Endothelial cell of umbilical vein (primary cell): Measurements from ENCODE around the gene CKS1B. TPM values are rescaled to one million over a fixed set of nuclear protein-coding genes. Genes with fewer than 3 reads are reported as not detected.
A peak's percentile ranks its signal among the peaks of the same experiment; 100 is the strongest.

Experiments used
- BruUV-seq: library from RNA; stranded (reverse); fragments of 400-500 nt; replicated peaks from 2 replicates; lab custom pipeline; 2021; lab: Mats Ljungman, UMichigan
- CTCF ChIA-PET: fragments of 300-600, 350-600 bp; sonication (Branson Sonifier 250); formaldehyde crosslinking; loops from one replicate; lab custom pipeline; 2021; ENCODE audit warnings: antibody characterized with exemption, inconsistent platforms; lab: Charles Lee
- POLR2A ChIA-PET: fragments of 300-600, 350-600 bp; sonication (Branson Sonifier 250); formaldehyde crosslinking; loops from one replicate; lab custom pipeline; 2021; ENCODE audit warnings: antibody characterized with exemption, inconsistent platforms; lab: Charles Lee
- DNase-seq: peaks from one replicate; pipeline ENCODE4 v3.0.0-alpha.2; 2011; ENCODE audit warnings: low read depth, low spot score
- FAIRE-seq: peaks from 2 replicates; lab custom pipeline; 2011; peaks lifted over from hg19 to GRCh38; lab: Jason Lieb, UNC
- H2AFZ ChIP-seq: 2 replicates; pipeline ENCODE4 v1.6.0; 2012; ENCODE audit warnings: low read depth, low read length, control low read depth, inconsistent platforms
- H3K27ac ChIP-seq: 2 replicates; pipeline ENCODE4 v1.5.1; 2011; ENCODE audit warnings: low read depth, mild to moderate bottlenecking, control low read depth, low read length, moderate library complexity; ENCODE audit not compliant: insufficient read depth
- H3K27me3 ChIP-seq, 2 experiments: 2 replicates each; pipeline versions ENCODE4 v1.6.0 to v1.6.1; 2011; ENCODE audit warnings: low read length in 2 of 2, mixed read lengths in 1 of 2; ENCODE audit not compliant: control insufficient read depth in 2 of 2, insufficient read depth in 2 of 2
- H3K36me3 ChIP-seq, 2 experiments: 2 replicates in 1 of 2; 3 replicates in 1 of 2; pipeline ENCODE4 v1.5.1; 2011; ENCODE audit warnings: low read length in 2 of 2, mild to moderate bottlenecking in 1 of 2, moderate library complexity in 1 of 2; ENCODE audit not compliant: control insufficient read depth in 2 of 2, insufficient read depth in 2 of 2; ENCODE audit errors: extremely low read depth in 1 of 2
- H3K4me1 ChIP-seq: 3 replicates; pipeline ENCODE4 v1.5.1; 2011; ENCODE audit warnings: mild to moderate bottlenecking, low read length; ENCODE audit not compliant: control insufficient read depth, insufficient read depth; ENCODE audit errors: extremely low read depth
- H3K4me2 ChIP-seq: 2 replicates; pipeline ENCODE4 v1.6.1; 2011; ENCODE audit warnings: low read length, control low read depth, mixed read lengths; ENCODE audit not compliant: insufficient read depth
- H3K4me3 ChIP-seq, 3 experiments: fragments of 200-600 bp in 1 of 3; sonication (generic), shearing (Covaris generic) in 1 of 3; replicated peaks in 1 of 3; 2 replicates each; pipeline ENCODE4 v1.5.1; 2011 to 2016; ENCODE audit warnings: control low read depth in 3 of 3, low read length in 3 of 3, mild to moderate bottlenecking in 2 of 3, inconsistent platforms in 1 of 3, low read depth in 1 of 3, moderate library complexity in 1 of 3; ENCODE audit not compliant: insufficient read depth in 1 of 3
- H3K79me2 ChIP-seq: 2 replicates; pipeline ENCODE4 v1.6.0; 2012; ENCODE audit warnings: low read length, inconsistent platforms; ENCODE audit not compliant: control insufficient read depth, insufficient read depth
- H3K9ac ChIP-seq: replicated peaks from 2 replicates; pipeline ENCODE3; 2011; ENCODE audit warnings: low read length, control low read depth; ENCODE audit not compliant: insufficient read depth; ENCODE audit errors: extremely low read depth
- H3K9me1 ChIP-seq: replicated peaks from 3 replicates; pipeline ENCODE4 v1.6.0; 2011; ENCODE audit warnings: mild to moderate bottlenecking, low read length; ENCODE audit not compliant: control insufficient read depth, insufficient read depth; ENCODE audit errors: extremely low read depth
- H3K9me3 ChIP-seq: replicated peaks from 2 replicates; pipeline ENCODE4 v1.5.1; 2012; ENCODE audit warnings: low read length, inconsistent platforms; ENCODE audit not compliant: control insufficient read depth, insufficient read depth
- H4K20me1 ChIP-seq: replicated peaks from 2 replicates; pipeline ENCODE3; 2011; ENCODE audit warnings: mild to moderate bottlenecking, low read length; ENCODE audit not compliant: control insufficient read depth, insufficient read depth; ENCODE audit errors: extremely low read depth
- FOS ChIP-seq: IDR thresholded peaks from 2 replicates; pipeline ENCODE4 v1.6.1; 2011; ENCODE audit warnings: mild to moderate bottlenecking, low read length, moderate library complexity, borderline replicate concordance; ENCODE audit not compliant: insufficient read depth
- GATA2 ChIP-seq: IDR thresholded peaks from 2 replicates; pipeline ENCODE4 v1.7.0; 2011; ENCODE audit warnings: low read depth, mild to moderate bottlenecking, moderate library complexity, mixed read lengths, low read length; ENCODE audit not compliant: insufficient read length, insufficient read depth
- MYC ChIP-seq: IDR thresholded peaks from one replicate; pipeline ENCODE4 v1.6.1; 2011; ENCODE audit warnings: mild to moderate bottlenecking, low read depth, low read length
- POLR2A ChIP-seq: IDR thresholded peaks from 2 replicates; pipeline ENCODE4 v1.6.1; 2012; ENCODE audit warnings: low read depth, mild to moderate bottlenecking, control low read depth, low read length
- POLR2AphosphoS5 ChIP-seq: IDR thresholded peaks from 2 replicates; pipeline ENCODE4 v1.6.1; 2012; ENCODE audit warnings: low read depth, mild to moderate bottlenecking, control low read depth, low read length, moderate library complexity; ENCODE audit not compliant: insufficient read depth
- dilution Hi-C: fragments of 300-500 bp; cut with MboI; formaldehyde crosslinking; loops from one replicate; pipeline ENCODE4 v1.15.0; 2019; ENCODE audit warnings: low sequenced_read_pairs; ENCODE audit not compliant: extremely low pct_ligation_motif_present
- intact Hi-C: fragments of 100-400 bp; cut with micrococcal nuclease; formaldehyde crosslinking; loops from one replicate; pipeline ENCODE4 v1.10.0; 2022
- polyA plus RNA-seq, 4 experiments: library from polyadenylated mRNA; depleted of rRNA in 3 of 4; stranded (reverse) in 3 of 4; unstranded in 1 of 4; fragments of >200 nt; gene quantifications; 2 replicates each; pipeline versions ENCODE4 v1.2.1 to v1.2.3, GENCODE V29; 2011 to 2012; ENCODE audit warnings: missing spikeins in 1 of 4
- total RNA-seq: library from RNA; stranded (reverse); gene quantifications from 2 replicates; pipeline ENCODE4 v1.2.3, GENCODE V29; 2021
- TF ChIP-seq, protein P1 (sequence below), 2 donors: IDR thresholded peaks; 1 replicate in 1 of 2; 2 replicates in 1 of 2; pipeline ENCODE4 v1.5.1; 2011; ENCODE audit warnings: low read length in 2 of 2, mild to moderate bottlenecking in 2 of 2, moderate library complexity in 2 of 2, control low read depth in 1 of 2, inconsistent platforms in 1 of 2, low read depth in 1 of 2; ENCODE audit not compliant: insufficient read depth in 1 of 2; ENCODE audit errors: extremely low read depth in 1 of 2

The CKS1B gene
- total and polyA plus RNA-seq, 2 donors (not counting 3 experiments of a cell fraction or from before 2014, with no cell fraction given): 126 to 280 TPM

DNA sequence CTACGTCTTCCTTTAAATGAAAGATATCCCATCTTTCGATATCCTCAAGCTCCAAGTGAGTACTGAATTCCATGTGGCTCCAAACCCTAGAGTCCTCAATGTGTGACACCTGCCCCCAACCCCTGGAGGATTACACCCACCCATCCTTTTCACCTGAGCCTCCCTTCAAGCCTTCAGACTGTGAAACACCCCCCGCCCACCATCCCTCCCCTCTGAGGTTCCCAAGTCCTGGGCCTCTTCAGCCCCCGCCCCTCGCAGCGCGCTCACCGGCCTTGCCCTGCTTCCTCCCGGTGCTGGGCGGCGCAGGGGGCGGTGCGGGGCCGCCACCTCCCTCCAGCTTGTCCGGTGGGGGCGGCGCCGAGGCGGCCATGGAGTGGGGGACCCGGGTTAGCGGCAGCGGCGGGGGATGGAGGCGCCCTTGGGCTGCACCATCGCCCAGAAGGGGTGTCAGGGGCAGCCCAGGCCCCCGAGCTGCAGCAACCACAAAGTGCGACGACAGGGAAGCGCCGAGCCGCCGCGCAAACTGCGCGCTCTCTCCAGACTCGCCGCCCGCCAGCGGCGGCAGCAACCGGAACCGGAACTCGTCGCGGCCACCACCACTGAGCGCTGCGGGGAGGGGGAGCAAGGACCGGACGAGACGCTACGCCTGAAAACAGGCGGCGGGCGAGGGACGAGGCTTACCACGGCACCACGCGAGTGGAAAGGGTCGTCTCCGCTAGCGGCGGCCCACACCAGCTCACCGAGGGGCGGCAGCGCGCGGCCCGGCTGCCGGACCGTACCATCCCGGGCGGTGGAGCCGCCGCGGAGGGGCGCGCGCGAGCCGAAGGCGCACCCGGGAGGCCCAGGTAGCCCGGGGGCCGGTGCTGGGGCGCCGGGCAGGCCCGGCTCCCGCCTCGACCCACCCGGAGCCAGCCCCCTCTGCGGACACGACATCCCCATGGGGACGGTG, 13.0 kb upstream of the CKS1B start, which contains the start of gene PYGO2:
PYGO2 (minus strand) TSS at position 576 of the 949 bp plus-strand sequence; CDS start at position 370, 206 bp downstream.
- POLR2A ChIA-PET: interaction anchor here (0.6 to 2.6 kb wide), 4 partner anchors 9 to 163 kb away, joined by 3 to 24 read pairs (median 6); partner anchors contain the start of gene SHC1
- dilution Hi-C loops: no loop called here

More for the DNA sequence above, 13.0 kb upstream of the CKS1B start, which contains the start of gene PYGO2:
- Histone ChIP-seq H3K9me1 (no peaks in the 10 kb centered on the region), H3K4me2 (peak within 1 kb of the TSS; percentile 86), H3K4me1 (peaks cover 27% of the 10 kb centered on the region), H2AFZ (peak within 1 kb of the TSS; percentile 76), H3K36me3 (peaks cover 17 to 40% of the 10 kb centered on the region in 2 experiments), H4K20me1 (no peaks in the 10 kb centered on the region), H3K79me2 (peaks cover 26% of the 10 kb centered on the region), H3K9me3 (no peaks in the 10 kb centered on the region), H3K27ac (peak within 1 kb of the TSS; percentile 82), H3K9ac (peak within 1 kb of the TSS; percentile 83), H3K4me3 (peak within 1 kb of the TSS; percentile 71 to 78 (median 74)), H3K27me3 (no peaks in the 10 kb centered on the region)
- CTCF ChIA-PET: interaction anchor here (0.6 to 4.0 kb wide), 21 partner anchors 9 to 124 kb away, joined by 3 to 48 read pairs (median 4); partner anchors contain the start of genes ADAM15, FLAD1, LENEP and PMVK
- intact Hi-C loops: loop anchor here (1.0 to 2.0 kb wide), 6 partner anchors 9 to 89 kb away; partner anchors contain the start of genes ADAM15, CKS1B, FLAD1 and SHC1
- DNase-seq: peak; percentile 81
- FAIRE-seq: peak; percentile 87
- TF ChIP-seq GATA2 (no peak), POLR2AphosphoS5 (peak; percentile 99), POLR2A (peak; percentile 84), MYC (no peak), FOS (no peak)
- TF ChIP-seq, protein P1, sequence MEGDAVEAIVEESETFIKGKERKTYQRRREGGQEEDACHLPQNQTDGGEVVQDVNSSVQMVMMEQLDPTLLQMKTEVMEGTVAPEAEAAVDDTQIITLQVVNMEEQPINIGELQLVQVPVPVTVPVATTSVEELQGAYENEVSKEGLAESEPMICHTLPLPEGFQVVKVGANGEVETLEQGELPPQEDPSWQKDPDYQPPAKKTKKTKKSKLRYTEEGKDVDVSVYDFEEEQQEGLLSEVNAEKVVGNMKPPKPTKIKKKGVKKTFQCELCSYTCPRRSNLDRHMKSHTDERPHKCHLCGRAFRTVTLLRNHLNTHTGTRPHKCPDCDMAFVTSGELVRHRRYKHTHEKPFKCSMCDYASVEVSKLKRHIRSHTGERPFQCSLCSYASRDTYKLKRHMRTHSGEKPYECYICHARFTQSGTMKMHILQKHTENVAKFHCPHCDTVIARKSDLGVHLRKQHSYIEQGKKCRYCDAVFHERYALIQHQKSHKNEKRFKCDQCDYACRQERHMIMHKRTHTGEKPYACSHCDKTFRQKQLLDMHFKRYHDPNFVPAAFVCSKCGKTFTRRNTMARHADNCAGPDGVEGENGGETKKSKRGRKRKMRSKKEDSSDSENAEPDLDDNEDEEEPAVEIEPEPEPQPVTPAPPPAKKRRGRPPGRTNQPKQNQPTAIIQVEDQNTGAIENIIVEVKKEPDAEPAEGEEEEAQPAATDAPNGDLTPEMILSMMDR (IDR thresholded peaks at IDR 0.05; ENCODE audit: extremely low read depth in 1 of 2, insufficient read depth in 1 of 2, low read depth in 1 of 2, low read length in 2 of 2): peak; percentile 35 to 65
- BruUV-seq: no TSS peak
